Astrocyte of the cerebellum (primary cell): ENCODE data around the gene ABCB8.

Experiments used
- DNase-seq: peaks from one replicate; pipeline ENCODE4 v3.0.0-alpha.2; 2011; ENCODE audit warnings: low read depth
- H3K4me3 ChIP-seq: 2 replicates; pipeline ENCODE4 v1.5.1; 2011; ENCODE audit warnings: mild to moderate bottlenecking, low read depth, low read length, moderate library complexity
- in situ Hi-C: cut with HindIII; loops from 2 replicates; pipeline ENCODE4 v1.10.0; 2017; ENCODE audit warnings: low sequenced_read_pairs
- TF ChIP-seq, protein P1 (sequence below): IDR thresholded peaks from 2 replicates; pipeline ENCODE4 v1.5.1; 2012; ENCODE audit warnings: low read length, low read depth, moderate library complexity, mild to moderate bottlenecking; ENCODE audit errors: missing control alignments

ABCB8 gene

DNA sequence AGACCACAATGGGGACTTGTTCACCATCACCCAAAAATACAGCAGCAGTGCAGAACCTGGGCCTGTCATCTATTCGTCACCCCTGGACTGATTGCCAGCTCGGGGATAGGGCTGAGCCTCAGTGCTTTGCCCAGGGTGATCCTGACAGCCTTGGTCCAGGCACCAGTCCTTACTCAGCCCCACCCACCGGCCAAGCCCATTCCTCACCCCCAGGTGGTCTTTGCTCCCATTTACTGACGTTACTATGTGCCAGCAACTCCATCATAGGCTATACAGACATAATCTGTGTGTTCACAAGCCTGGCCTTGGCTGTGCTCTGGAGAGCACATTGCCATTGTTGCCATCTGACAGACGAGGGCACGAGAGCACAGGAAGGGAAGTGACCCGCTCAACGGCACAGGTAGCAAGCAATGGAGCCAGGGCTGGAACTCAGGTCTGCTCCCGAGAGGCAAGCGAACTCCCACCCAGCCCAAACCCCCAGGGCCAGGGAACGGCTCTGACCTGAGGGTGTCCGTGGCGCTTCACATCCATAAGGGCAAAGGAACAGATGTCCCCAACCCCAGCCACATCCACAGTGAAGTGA lies 10.8 kb upstream of the ABCB8 start:
- in situ Hi-C loops = no loop called here
- DNase-seq = no peak
- H3K4me3 ChIP-seq = no peak overlapping the region
- TF ChIP-seq, protein P1, sequence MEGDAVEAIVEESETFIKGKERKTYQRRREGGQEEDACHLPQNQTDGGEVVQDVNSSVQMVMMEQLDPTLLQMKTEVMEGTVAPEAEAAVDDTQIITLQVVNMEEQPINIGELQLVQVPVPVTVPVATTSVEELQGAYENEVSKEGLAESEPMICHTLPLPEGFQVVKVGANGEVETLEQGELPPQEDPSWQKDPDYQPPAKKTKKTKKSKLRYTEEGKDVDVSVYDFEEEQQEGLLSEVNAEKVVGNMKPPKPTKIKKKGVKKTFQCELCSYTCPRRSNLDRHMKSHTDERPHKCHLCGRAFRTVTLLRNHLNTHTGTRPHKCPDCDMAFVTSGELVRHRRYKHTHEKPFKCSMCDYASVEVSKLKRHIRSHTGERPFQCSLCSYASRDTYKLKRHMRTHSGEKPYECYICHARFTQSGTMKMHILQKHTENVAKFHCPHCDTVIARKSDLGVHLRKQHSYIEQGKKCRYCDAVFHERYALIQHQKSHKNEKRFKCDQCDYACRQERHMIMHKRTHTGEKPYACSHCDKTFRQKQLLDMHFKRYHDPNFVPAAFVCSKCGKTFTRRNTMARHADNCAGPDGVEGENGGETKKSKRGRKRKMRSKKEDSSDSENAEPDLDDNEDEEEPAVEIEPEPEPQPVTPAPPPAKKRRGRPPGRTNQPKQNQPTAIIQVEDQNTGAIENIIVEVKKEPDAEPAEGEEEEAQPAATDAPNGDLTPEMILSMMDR = no peak

DNA sequence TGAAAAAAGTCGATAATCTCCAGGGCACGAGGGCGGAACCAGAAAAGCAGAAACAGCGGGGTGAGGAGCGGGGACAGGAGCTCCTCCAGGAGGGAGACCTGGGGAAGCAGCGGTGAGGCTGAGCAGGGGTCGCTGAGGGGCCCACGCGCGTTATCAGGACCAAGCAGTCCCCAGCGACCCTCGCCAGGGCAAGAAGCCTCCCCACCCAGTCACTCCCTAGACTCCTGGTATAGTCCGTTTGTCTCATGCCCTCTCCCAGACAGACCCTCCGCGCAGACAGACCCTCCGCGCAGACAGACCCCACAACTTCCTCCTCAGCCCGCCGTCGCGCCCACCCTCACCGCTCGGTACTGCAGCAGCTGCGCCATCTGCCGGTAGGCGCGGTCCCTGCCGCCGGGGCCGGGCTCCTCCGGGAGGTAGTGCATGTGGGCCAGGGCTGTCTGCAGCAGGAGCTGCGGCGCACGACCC lies 10.3 kb upstream of the ABCB8 start:
- TF ChIP-seq, protein P1 = peak; percentile 96
- no peak for DNase-seq
- in situ Hi-C loops = no loop called here
- no peak overlapping the region for H3K4me3 ChIP-seq

DNA sequence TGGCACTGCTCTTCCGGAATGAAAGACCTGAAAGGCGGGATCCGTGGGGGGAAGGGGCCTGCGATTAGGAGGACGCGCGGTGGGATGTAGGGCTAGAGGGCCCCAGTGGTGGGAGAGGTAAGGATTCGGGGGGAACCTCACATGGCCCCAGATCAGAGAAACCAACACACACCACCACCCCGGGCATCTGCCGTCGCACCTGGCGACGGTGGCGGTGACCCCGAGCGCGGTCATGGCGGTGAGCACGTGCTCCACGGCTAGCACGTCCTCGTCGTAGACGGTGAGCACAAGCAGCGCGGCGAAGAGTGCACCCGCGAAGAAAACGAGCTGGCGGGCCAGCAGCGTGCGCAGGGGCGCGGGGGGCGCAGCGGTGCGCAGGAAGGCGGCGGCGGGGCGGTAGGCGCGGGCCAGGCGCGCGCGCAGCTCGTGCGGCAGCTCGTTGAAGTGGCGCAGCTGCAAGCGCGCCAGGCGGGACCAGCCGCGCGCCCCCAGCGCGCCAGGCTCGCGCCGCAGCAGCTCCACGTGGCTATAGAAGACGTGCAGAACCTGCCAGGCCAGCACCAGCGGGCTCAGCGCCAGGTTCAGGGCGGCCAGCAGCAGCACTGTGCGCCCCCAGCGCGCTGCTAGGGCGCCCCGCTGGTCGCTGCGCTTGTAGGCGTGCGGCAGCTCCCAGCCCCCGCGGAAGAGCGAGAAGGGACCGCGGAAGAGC lies 9.7 kb upstream of the ABCB8 start:
- TF ChIP-seq, protein P1 = no peak
- no peak for DNase-seq
- no peak overlapping the region for H3K4me3 ChIP-seq
- in situ Hi-C loops = no loop called here

DNA sequence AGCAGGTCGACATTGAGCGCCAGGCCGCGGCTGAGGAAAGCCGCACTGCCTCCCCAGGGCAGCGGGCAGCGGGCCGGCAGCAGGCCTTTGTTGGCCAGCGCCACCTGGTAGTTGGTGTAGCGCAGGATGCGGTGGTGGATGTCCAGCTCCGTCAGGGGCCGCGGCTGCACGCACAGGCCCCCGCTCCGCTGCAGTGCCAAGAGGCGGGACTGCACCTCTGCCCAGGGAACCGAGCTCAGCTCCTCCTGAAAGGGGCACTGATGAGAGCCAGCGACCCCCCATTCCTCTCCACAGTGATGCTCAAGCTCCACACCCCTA lies 9.2 kb upstream of the ABCB8 start:
- in situ Hi-C loops = no loop called here
- H3K4me3 ChIP-seq = no peak overlapping the region
- TF ChIP-seq, protein P1 = no peak
- DNase-seq = no peak

DNA sequence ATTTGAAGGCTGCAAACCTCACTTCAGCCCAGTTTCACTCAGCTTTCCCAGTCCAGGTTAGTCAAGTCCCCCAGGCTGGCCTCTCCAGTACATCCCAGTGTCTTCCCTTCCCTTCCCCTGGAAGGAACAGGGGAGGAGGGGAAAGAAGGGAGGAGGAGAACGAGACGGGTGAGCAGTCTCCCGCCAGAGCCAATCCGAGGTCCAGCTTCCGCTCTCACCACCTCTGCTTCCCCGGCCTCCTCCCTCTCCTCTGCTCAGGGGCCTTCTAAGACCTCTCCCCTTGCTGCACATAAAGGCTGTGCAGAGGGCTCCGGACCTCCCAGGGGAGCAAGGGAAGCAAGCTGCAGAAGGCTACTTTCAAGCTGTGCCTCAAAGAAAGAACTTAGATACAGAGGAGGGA lies 8.0 kb upstream of the ABCB8 start:
- DNase-seq = no peak
- in situ Hi-C loops = no loop called here
- TF ChIP-seq, protein P1 = no peak
- no peak overlapping the region for H3K4me3 ChIP-seq

DNA sequence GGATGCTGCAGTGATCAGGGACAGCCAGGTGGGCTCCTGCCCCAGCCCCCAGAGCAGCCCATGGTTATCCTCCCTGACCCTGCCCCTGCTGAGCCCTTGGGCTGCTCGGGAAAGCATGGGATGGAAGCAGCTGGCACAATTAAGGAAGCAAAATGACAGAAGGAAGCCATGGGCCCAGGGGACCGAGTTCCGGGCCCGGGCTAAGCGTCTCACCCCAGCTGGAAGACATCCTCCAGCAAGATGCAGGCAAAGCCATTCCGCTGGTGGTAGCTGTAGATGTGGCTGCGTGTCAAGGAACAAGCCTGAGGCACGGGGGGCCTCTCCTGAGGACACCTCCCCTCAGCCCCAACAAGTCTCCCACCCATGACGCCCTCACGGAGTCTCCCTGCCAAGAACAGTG lies 5.0 kb upstream of the ABCB8 start:
- TF ChIP-seq, protein P1 = no peak
- no peak for DNase-seq
- H3K4me3 ChIP-seq = no peak overlapping the region
- in situ Hi-C loops = no loop called here
